Vagina (tissue), 2 donors: Measurements from ENCODE around the gene CUL9.

ENCODE experiments used
- CTCF ChIP-seq, 3 experiments: fragments of 450-650 bp in 2 of 3; fragments of 200-600 bp in 1 of 3; sonication (generic) in 1 of 3; IDR thresholded peaks; one replicate each; pipeline ENCODE4 v1.5.1; 2017 to 2019; ENCODE audit warnings: antibody characterized with exemption in 3 of 3, mild to moderate bottlenecking in 2 of 3, moderate library complexity in 2 of 3
- POLR2AphosphoS5 ChIP-seq, 2 donors: sonication (generic); formaldehyde crosslinking; IDR thresholded peaks; one replicate each; pipeline ENCODE4 v1.9.0; 2017; ENCODE audit warnings: antibody characterized with exemption in 2 of 2, mild to moderate bottlenecking in 2 of 2, low read depth in 1 of 2; ENCODE audit not compliant: insufficient read depth in 1 of 2

GRCh38 chr6:43193929-43194328, 11.9 kb downstream of the CUL9 start:
- no peak for TF ChIP-seq CTCF (IDR thresholded peaks at IDR 0.05)
- no peak for TF ChIP-seq POLR2AphosphoS5 (IDR thresholded peaks at IDR 0.05; ENCODE audit: insufficient read depth in 1 of 2, low read depth in 1 of 2)
